Measurements from ENCODE around the gene BCR.

BCR gene

DNA sequence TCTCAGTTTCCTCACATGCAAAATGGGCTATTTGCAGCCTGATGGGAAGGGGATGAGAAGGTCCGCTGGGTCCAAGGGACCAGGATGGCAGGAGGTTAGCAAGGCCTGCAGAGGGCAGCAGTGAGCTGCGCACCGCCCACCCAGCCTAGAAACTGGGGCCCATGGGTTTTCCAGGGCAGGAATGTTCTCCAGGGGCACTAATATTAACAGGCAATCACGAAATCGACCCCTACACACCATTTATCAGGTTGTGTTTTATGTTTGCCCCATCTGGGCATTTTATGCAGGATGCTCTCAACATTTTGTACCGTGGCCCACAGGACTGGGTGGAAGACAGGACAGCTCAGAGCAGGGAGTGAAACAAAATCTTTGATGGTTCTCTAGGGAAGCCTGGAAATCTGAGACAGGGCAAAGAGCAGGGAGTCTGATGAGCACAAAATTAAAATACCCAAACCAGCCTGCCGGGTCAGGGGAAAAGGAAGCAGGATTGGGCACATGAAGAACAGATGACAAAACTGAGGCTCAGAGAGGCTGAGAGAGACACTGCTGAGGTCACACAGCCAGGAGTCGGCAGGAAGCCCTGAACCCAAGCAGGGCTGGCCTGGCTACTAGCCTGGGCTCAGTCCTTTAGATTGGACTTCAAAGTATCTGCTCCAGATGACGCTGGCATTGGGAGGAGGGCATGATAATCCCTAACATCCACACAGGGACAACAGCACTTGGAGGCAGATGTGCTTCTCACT lies 1.6 kb upstream of the BCR start:
- peak; percentile 67 to 84 for DNase-seq

DNA sequence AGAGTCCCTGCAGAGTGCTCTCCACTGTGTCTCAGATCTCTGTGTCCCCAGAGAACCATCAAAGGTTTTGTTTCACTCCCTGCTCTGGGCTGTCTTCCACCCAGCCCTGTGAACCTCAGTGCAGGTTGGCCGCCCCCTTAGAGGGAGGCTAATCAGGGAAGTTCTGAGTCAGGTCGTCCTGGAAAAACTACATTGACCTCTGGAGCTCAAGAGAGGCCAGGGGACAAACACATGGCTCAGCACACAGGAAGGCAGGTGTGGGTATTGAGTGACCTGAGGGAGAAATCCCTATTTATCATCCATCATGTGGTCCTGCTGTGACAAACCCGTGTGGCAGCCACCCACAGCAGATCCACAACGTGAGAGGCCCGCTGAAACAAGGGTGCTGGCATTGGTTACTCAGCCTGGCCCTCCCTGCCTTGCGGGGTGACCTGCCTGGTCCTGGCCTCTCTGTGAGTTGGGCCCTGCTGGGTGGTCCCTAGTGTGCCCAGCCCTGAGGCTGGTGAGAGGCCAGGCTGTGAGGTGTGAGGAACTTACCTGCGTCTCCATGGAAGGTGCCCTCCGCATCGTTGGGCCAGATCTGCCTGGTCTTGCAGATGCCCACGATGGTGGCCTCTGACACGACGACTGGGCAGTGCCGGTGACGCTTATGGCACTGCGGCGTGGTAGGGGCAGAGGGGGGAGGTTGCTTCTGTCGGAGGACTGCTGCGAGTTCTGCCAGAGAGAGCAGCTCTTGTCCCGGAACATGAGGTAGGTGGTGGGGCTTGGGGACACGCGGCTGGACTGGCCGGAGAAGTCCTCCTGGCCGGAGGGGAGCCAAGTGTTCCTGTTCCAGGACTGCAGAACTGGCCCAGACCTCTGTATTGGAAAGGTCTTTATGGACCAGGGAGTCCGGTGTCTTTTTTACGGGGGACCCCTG lies 669 bp upstream of the BCR start:
- peak in 1 of 2 experiments; percentile 25 for DNase-seq

DNA sequence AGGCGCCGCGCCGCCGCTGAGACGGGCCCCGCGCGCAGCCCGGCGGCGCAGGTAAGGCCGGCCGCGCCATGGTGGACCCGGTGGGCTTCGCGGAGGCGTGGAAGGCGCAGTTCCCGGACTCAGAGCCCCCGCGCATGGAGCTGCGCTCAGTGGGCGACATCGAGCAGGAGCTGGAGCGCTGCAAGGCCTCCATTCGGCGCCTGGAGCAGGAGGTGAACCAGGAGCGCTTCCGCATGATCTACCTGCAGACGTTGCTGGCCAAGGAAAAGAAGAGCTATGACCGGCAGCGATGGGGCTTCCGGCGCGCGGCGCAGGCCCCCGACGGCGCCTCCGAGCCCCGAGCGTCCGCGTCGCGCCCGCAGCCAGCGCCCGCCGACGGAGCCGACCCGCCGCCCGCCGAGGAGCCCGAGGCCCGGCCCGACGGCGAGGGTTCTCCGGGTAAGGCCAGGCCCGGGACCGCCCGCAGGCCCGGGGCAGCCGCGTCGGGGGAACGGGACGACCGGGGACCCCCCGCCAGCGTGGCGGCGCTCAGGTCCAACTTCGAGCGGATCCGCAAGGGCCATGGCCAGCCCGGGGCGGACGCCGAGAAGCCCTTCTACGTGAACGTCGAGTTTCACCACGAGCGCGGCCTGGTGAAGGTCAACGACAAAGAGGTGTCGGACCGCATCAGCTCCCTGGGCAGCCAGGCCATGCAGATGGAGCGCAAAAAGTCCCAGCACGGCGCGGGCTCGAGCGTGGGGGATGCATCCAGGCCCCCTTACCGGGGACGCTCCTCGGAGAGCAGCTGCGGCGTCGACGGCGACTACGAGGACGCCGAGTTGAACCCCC lies 798 bp downstream of the BCR start:
- DNase-seq = peak in 1 of 2 experiments; percentile 56

DNA sequence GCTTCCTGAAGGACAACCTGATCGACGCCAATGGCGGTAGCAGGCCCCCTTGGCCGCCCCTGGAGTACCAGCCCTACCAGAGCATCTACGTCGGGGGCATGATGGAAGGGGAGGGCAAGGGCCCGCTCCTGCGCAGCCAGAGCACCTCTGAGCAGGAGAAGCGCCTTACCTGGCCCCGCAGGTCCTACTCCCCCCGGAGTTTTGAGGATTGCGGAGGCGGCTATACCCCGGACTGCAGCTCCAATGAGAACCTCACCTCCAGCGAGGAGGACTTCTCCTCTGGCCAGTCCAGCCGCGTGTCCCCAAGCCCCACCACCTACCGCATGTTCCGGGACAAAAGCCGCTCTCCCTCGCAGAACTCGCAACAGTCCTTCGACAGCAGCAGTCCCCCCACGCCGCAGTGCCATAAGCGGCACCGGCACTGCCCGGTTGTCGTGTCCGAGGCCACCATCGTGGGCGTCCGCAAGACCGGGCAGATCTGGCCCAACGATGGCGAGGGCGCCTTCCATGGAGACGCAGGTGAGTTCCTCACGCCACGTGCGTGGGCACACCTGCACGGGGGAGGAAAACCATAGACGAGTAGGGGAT lies 1.5 kb downstream of the BCR start:
- peak in 1 of 2 experiments; percentile 27 for DNase-seq

DNA sequence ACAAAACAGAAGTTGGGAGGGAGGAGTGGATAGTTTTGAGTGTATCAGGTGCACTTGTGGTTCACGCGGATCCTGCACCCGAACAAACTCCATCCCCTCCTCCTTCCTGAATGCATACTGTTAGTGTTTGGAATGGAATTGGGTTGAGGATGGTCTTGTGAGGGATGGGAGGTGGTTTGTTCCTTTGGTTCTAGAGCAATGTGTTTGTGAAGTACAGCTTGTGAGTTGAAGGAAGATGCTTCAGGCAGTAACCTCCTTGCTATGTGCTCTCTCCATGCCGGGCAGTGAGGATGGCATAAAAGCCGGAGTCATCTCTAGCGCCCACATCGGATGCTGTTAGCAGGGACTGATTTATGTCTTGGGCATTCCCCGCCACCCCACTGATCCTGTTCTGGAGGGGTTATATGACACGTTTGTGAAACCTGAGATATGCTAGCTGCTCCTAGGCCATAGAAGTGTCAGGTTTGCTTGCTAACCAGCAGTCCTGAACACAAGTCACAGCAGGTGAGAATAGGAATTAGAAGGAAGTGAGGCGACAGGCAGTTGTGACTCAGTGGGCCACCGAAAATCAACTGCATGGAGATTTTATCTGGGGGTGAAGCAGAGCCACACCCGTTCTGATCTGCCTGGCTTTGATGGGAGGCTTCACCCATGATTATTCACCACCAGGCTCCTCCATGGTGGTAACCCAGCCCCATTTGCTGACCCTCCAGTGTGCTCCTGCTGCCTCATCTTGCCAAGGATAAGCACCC lies 2.2 kb downstream of the BCR start:
- peak; percentile 38 to 63 for DNase-seq

DNA sequence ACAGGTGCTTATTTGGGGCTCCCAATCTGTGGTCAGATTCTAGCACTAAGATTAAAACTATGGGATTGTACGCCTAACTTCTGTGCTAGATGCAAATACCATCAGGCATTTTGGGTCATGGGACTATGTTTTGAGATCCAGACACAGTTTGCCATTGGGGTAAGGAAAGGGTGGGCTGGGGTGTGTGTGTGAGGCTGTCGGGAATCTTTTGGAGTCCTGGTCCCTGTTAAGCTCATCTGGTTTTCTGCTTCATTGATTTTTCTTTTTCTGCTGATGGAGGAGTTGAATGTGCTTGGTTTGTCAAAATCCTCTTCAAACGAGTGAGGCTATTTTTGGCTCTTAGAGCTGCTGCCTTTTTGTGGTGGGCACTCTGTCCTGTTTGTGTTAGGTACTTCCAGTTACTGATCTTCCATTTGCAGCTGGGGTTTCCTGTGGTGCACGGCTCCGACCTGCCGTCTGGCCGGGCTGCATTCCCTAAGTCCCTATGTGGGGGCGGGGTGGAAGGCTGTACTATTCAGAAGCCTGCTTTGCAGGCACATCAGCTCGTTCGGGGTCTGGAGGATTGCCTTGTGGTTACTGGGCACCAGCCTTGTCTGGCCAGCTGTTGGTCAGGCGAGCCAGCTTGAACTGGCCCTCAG lies 2.9 kb downstream of the BCR start:
- peak; percentile 13 to 74 for DNase-seq

DNA sequence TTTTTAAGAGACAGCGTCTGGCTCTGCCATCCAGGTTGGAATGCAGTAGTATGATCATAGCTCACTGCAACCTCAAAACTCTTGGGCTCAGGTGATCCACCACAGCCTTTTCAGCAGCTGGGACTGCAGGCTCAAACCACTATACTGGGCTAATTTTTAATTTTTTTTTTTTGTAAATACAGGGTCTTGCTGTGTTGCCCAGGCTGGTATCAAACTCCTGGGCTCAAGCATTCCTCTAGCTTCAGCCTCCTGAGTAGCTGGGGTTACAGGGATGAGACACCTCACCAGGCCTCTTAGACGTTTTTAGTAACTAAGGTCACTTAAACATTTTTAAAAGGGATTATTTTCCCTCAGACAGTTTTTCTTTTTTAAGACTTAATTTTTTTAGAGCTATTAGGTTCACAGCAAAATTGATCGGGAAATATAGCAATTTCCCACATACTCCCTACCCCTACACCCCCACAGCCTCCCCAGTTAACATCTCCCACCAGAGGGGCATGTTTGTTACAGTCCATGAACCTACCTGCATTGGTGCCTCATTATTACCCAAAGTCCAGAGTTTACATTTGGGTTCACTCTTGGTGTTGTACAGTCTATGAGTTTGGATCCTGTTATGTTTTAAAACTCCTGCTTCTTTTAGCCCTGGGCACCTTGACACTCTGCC lies 3.9 kb downstream of the BCR start:
- no peak for DNase-seq

DNA sequence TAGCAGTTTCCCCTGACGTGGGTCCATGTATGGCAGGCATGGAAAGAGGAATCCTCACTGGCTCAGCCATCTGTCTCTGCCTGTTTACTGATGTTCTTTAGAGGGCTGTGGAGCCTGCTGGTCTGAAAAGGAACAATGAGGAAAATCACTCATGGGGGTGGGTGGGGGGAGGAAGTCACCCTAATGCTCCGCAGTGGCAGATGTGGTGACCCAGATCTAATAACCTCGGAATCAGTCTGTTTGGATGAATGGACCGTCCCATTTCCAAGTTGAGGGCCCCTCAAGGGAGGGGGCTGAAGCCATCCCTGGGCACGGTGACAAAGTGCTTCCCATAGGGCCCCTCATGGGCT lies 4.4 kb downstream of the BCR start:
- DNase-seq = no peak

DNA sequence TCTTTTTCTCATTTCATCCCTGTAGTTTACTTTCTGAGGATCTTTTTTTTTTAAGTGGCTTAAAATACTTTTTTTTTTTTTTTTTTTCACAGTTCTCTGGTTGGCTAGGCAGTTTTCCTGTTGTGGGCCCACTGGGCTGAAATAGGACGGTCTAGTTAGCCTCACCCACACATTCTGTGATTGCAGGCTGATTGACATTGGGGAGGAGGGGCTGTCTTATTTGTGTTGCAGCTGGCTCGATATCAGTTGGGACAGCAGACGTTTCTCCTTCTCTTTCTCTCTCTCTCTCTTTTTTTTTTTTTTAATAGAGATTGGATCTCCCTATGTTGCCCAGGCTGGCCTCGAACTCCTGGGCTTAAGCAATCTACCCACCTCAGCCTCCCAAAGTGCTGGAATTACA lies 6.9 kb downstream of the BCR start:
- no peak for DNase-seq

DNA sequence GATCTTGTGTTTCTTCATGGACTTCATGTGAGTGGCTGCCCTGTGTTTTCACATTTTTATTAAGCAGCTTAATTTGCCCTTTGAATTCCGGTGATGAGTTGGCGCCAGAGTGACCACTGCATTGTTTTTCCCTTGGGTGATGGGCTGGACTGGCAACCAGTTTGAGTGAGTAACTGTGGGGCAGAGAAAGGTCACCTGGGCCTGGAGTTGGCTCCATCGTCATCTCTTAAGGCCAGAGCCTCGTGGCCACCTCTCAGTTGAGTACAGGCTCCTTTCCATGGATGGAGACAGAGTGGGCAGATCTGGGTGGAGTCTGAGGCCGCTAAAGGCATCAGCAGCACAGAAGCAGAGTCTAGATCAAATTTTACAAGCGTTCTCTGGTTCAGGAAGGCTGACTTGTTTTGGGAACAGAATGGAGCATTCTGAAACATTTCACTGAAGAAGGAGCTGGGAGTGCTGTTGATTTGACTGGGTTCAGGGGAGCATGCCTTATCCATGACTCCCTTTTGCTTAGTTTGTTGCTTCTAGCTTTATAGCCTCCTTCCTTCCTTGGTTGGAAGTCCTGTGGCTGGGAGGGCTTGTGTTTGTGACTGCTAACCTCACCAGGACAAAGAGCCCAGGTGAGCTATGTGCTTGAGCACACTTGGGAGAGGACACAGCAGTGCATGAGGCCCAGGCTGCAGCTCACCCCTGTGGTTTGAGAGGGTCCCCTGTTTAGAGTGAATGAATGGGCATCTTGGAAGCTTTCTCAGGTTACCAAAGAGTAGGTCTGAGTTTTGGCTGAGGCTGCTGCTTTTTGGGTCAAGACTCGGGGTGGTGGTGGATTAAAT lies 7.8 kb downstream of the BCR start:
- no peak for DNase-seq

DNA sequence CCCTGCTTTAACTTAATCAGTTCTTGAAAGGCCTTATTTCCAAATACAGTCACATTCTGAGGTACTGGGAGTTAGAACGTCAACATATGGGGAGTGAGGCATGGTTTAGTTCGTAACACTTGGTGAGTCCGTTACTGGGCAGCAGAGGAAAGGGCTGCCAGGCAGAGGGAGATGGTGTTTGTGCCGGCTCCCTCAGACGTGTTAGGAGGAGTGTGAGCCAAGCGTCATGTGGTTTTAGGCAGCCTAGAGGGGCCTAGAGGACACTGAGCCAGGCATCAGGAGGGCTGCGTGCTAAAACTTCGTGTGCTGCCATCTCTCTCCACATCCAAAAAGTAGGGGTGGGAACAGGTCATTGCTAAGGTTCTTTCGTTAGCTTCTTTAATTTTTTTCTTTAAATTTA lies 10.2 kb downstream of the BCR start:
- no peak for DNase-seq

DNA sequence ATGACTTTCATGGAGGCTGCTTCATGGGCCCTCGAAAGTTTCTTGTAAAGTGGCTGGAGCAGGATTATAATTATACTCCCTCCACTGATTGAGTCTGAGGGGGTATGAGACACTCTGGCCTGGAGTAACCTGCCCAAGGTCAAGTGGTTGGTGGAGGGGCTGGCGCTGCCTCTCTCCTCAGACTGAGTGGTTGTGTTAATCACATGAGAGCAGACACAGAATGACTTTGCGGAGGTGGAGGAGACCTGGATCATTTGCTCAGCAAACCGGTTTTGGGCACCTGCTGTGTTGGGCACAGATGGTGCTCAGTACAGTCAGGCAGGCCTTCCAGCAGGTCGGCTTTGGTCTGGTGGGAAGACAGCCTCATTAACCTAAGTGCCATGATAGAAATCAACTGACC lies 11.8 kb downstream of the BCR start:
- peak in 1 of 2 experiments; percentile 18 for DNase-seq

DNA sequence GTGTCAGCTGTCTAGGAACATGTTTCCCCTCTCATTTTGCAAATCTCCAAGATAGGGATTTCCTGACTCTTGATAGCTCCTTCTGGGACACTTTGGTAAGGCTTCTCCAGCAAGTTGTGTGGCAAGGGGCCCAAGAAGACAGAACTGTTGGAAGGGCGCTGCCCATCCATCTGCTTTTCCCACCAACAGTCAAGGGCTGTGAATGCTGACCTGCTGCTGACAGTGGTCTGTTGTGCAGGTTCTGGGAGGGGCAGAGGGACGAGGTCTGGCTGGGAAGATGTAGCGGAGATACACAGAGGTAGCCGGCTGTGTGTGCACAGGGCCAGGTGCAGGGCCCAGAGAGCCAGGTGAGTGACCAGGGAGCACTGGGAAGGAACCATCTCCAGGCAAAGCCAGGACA lies 12.2 kb downstream of the BCR start:
- DNase-seq = no peak

DNA sequence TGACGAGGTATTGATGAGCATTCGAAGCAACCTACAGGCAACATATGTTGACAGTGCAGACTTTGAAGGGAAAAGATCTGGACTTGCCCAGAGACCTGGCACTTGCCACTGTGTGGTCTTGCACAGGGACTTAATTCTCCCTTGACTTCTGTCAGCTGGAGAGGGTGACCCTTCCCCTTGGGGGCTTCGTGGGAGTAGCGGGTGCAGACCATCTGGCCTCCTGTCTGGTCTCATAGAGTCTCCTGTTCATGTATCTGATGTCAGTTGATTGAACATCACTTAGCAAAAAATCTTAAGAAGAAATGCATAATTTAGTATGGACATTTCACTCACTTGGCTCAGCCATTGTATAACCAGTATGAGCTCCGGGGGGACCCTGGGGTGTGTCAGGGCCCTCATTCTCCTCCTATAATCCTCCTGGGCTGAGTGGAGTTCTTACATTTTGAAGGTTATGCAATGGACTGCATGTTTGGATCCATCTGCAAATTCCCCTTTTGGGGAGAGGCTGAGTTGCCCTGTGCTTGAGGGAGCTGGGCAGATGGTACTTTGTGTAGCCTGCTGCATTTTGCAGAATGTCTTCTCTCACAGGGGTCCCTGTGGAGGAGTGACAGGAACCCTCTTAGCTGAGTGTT lies 13.0 kb downstream of the BCR start:
- DNase-seq = no peak

DNA sequence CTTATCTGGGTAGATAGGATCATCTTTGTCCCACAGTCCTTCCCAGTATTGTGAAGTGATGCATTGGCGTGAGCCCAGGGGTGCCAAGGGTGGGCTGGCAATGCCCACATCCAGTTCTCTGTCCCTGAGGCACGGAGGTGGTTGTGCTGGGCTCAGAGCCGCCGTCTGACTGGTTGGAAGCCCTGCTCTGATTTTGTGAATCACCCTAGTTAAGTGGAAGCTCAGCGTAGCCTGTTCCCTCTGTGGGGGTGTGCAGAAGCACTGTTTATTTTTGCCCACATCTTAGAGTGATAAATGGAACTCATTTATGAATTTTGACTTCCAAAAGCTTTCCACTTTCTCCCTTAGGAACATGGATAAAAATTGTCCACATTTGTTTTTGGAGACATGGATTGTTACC lies 13.6 kb downstream of the BCR start:
- DNase-seq = no peak

DNA sequence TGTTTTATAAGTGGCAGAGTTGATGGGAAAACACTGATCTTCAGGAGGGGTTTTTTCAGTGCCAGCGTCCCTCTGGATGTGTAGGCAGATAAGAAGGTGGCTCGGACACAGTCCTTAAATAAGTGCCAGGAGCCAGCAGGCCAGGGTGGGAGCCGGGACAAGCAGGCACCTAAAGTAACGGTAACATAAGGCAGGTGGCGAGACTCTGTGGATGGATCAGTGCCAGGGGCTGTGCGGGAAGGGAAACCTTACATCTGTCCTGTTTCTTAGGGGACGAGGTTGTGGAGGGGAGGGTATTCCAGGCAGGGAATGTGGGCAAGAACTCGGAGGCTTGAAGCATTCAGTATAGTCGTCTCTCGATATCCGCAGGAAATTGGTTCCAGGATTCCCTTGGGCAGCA lies 15.9 kb downstream of the BCR start:
- no peak for DNase-seq

DNA sequence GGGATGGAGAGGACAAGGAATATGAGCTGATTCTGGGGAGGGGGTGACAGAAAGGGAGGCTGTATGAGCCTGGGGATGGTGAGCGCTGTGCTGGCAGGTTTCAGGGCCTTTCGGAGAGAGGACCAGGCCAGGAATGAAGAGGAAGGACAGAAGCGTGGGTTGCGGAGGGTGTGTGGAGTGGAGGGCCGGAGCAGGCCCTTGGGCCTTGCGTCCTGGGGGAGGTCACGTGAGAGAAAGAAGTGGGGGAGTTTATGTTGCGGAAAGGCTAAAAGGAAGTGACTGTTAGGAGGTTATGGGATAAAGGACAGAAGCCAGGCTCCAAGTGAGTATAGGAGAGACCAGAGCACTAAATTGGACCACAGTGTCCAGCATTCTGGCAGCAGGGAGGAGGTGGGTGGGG lies 17.5 kb downstream of the BCR start:
- DNase-seq = no peak

DNA sequence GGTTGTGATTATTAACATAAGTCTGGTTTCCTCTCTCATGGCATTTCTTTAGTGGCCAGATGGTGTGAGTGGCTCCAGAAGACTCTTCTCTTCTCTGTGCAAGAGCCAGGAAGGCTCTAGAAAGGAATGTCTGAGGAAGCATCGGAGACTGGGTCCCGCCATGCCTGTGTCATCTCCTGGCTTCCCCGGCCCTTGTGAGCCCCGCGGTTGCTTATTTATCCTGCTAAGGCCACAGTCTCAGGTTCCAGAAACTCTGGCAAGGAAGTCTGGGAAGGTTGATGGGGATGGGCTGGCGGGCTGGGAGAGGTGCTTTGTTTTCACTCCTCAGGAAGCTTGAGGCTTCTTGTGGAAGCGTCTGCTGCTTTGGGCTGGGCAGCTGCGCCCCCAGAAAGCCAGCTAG lies 18.9 kb downstream of the BCR start:
- no peak for DNase-seq

DNA sequence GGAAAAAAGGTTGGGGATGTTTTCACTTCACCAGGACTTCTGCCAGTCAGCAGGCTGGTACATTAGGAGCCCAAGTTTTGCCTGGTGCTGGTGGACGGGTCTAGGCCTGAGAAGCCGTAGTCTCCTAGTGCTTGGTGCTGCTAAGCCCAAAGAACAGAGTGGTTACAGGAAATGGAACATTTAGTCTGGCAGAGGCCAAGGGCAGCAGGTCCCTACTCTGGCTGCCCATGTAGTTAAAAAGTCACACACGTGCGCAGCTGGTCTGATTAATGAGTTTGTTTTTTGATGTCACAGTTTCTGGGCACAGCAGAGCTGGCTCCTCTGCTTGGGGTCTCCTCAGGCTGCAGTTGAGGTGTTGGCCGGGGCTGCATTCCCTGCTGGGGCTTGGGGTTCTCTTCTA lies 20.6 kb downstream of the BCR start:
- DNase-seq = no peak

Measured in NCI-H526 (cell line).